ENCODE results near the gene CCDC92B. TPM values are rescaled to one million over a fixed set of nuclear protein-coding genes. Genes with fewer than 3 reads are reported as not detected.
"Not testable (repeated sequence)": the region's sequence is repeated elsewhere in the genome, so short reads cannot be mapped to it uniquely, and the experiment has no call there.

The CCDC92B gene
- total RNA-seq, 1 donor from 2014 or later, result 1.3 TPM

- H3K4me1 Mint-ChIP-seq (ENCODE audit: unreplicated experiment), result peaks cover 6% of the 10 kb centered on the region
- H3K27ac Mint-ChIP-seq, result no peak overlapping the region
- DNase-seq (ENCODE audit: extremely low spot score, unreplicated experiment), result peak; percentile 94
- TF ChIP-seq CTCF (conservative IDR thresholded peaks at IDR 0.05), result peak; percentile 94
- no peak overlapping the region for H3K4me3 Mint-ChIP-seq
- no peaks in the 10 kb centered on the region for H3K36me3 Mint-ChIP-seq
- no peaks in the 10 kb centered on the region for H3K27me3 Mint-ChIP-seq
- H3K9me3 Mint-ChIP-seq, result no peaks in the 10 kb centered on the region
Measured at GRCh38 chr17:2786176-2786881, 36.9 kb upstream of the CCDC92B start.

GRCh38 chr17:2785376-2785775 lies 35.9 kb upstream of the CCDC92B start:
- DNase-seq (ENCODE audit: extremely low spot score, unreplicated experiment); H3K9me3 Mint-ChIP-seq; H3K27ac Mint-ChIP-seq; H3K4me3 Mint-ChIP-seq; H3K4me1 Mint-ChIP-seq (ENCODE audit: unreplicated experiment); H3K27me3 Mint-ChIP-seq; H3K36me3 Mint-ChIP-seq: not testable (repeated sequence)

- DNase-seq (ENCODE audit: extremely low spot score, unreplicated experiment), result no peak
- no peak overlapping the region for H3K4me3 Mint-ChIP-seq
- TF ChIP-seq CTCF (conservative IDR thresholded peaks at IDR 0.05), result no peak
- H3K27ac Mint-ChIP-seq, result no peak overlapping the region
- no peaks in the 10 kb centered on the region for H3K36me3 Mint-ChIP-seq
- no peaks in the 10 kb centered on the region for H3K9me3 Mint-ChIP-seq
- H3K27me3 Mint-ChIP-seq, result peaks cover 3% of the 10 kb centered on the region
- H3K4me1 Mint-ChIP-seq (ENCODE audit: unreplicated experiment), result peaks cover 6% of the 10 kb centered on the region
Measured at GRCh38 chr17:2784864-2785263, 35.4 kb upstream of the CCDC92B start.

GRCh38 chr17:2783310-2784030 lies 34.0 kb upstream of the CCDC92B start:
- no peak for DNase-seq (ENCODE audit: extremely low spot score, unreplicated experiment)
- no peaks in the 10 kb centered on the region for H3K9me3 Mint-ChIP-seq
- no peak overlapping the region for H3K27ac Mint-ChIP-seq
- peaks cover 6% of the 10 kb centered on the region for H3K4me1 Mint-ChIP-seq (ENCODE audit: unreplicated experiment)
- TF ChIP-seq CTCF (conservative IDR thresholded peaks at IDR 0.05), result no peak
- H3K27me3 Mint-ChIP-seq, result peaks cover 12% of the 10 kb centered on the region
- no peak overlapping the region for H3K4me3 Mint-ChIP-seq
- H3K36me3 Mint-ChIP-seq, result no peaks in the 10 kb centered on the region

- no peaks in the 10 kb centered on the region for H3K36me3 Mint-ChIP-seq
- peaks cover 21% of the 10 kb centered on the region for H3K27me3 Mint-ChIP-seq
- peaks cover 6% of the 10 kb centered on the region for H3K4me1 Mint-ChIP-seq (ENCODE audit: unreplicated experiment)
- no peak overlapping the region for H3K27ac Mint-ChIP-seq
- no peaks in the 10 kb centered on the region for H3K9me3 Mint-ChIP-seq
- TF ChIP-seq CTCF (conservative IDR thresholded peaks at IDR 0.05), result no peak
- H3K4me3 Mint-ChIP-seq, result no peak overlapping the region
- no peak for DNase-seq (ENCODE audit: extremely low spot score, unreplicated experiment)
Measured at GRCh38 chr17:2782055-2782454, 32.6 kb upstream of the CCDC92B start.

- not testable (repeated sequence) for H3K4me3 Mint-ChIP-seq; H3K4me1 Mint-ChIP-seq (ENCODE audit: unreplicated experiment); H3K9me3 Mint-ChIP-seq; DNase-seq (ENCODE audit: extremely low spot score, unreplicated experiment); H3K27ac Mint-ChIP-seq; H3K36me3 Mint-ChIP-seq
- peaks cover 24% of the 10 kb centered on the region for H3K27me3 Mint-ChIP-seq
Measured at GRCh38 chr17:2781598-2781997, 32.1 kb upstream of the CCDC92B start.

Data from type B pancreatic cell (in vitro differentiated cells).